Effector memory CD8-positive, alpha-beta T cell (primary cell): ENCODE data around the gene STRIT1.

Experiments
- ATAC-seq: fragments of 150-1000 bp; cut with Tn5 transposase; replicated peaks from 2 replicates; pipeline ENCODE4 v1.10.0; 2021; ENCODE audit warnings: mild to moderate bottlenecking, moderate library complexity
- DNase-seq, 3 experiments: peaks; one replicate each; pipeline ENCODE4 v3.0.0; 2021
- H3K27ac Mint-ChIP-seq, 2 donors: one replicate each; pipeline ENCODE4 v1.8.0; 2022; ENCODE audit warnings: mild to moderate bottlenecking in 2 of 2, mixed read lengths in 2 of 2, moderate library complexity in 2 of 2
- H3K27me3 Mint-ChIP-seq, 2 donors: one replicate each; pipeline ENCODE4 v1.8.0; 2022; ENCODE audit warnings: mixed read lengths in 2 of 2
- H3K36me3 Mint-ChIP-seq: one replicate; pipeline ENCODE4 v1.8.0; 2022; ENCODE audit warnings: mild to moderate bottlenecking, moderate library complexity, mixed read lengths; ENCODE audit not compliant: insufficient read depth
- H3K4me1 Mint-ChIP-seq, 2 donors: one replicate each; pipeline ENCODE4 v1.8.0; 2022; ENCODE audit warnings: low read depth in 2 of 2, mixed read lengths in 2 of 2
- H3K4me3 Mint-ChIP-seq, 2 donors: one replicate each; pipeline ENCODE4 v1.8.0; 2022; ENCODE audit warnings: mild to moderate bottlenecking in 2 of 2, mixed read lengths in 2 of 2, moderate library complexity in 2 of 2
- H3K9me3 Mint-ChIP-seq, 2 donors: one replicate each; pipeline ENCODE4 v1.8.0; 2022; ENCODE audit warnings: mixed read lengths in 2 of 2
- total RNA-seq, 9 experiments: gene quantifications; one replicate each; lab custom pipeline; 2026; lab: John Stamatoyannopoulos, UW

STRIT1 gene
- total RNA-seq, result 0 reads per million in 9 experiments

GRCh38 chr3:155293516-155293915, at the start of gene STRIT1:
TSS of gene STRIT1 (minus strand) at chr3:155293683.
- Mint-ChIP-seq H3K9me3 (no peaks in the 10 kb centered on the region), H3K27ac (no peak within 1 kb of the TSS), H3K27me3 (no peaks in the 10 kb centered on the region), H3K4me3 (no peak within 1 kb of the TSS), H3K36me3 (no peaks in the 10 kb centered on the region), H3K4me1 (no peaks in the 10 kb centered on the region)
- DNase-seq (no peak), ATAC-seq (no peak)

GRCh38 chr3:155342344-155342743, 48.9 kb upstream of the STRIT1 start:
- H3K9me3 Mint-ChIP-seq, result no peaks in the 10 kb centered on the region
- H3K4me1 Mint-ChIP-seq, result no peaks in the 10 kb centered on the region
- H3K4me3 Mint-ChIP-seq, result no peak overlapping the region
- no peak for ATAC-seq
- H3K27ac Mint-ChIP-seq, result no peak overlapping the region
- no peaks in the 10 kb centered on the region for H3K36me3 Mint-ChIP-seq
- DNase-seq, result no peak
- no peaks in the 10 kb centered on the region for H3K27me3 Mint-ChIP-seq

GRCh38 chr3:155339052-155339451, 45.6 kb upstream of the STRIT1 start:
- Mint-ChIP-seq H3K4me1 (peaks cover 0 to 3% of the 10 kb centered on the region in 2 donors), H3K4me3 (no peak overlapping the region), H3K9me3 (no peaks in the 10 kb centered on the region)

GRCh38 chr3:155335724-155336354, 42.4 kb upstream of the STRIT1 start:
- no peak overlapping the region for H3K4me3 Mint-ChIP-seq
- H3K9me3 Mint-ChIP-seq, result no peaks in the 10 kb centered on the region
- H3K4me1 Mint-ChIP-seq, result peaks cover 0 to 3% of the 10 kb centered on the region in 2 donors
- H3K27me3 Mint-ChIP-seq, result no peaks in the 10 kb centered on the region
- DNase-seq (no peak), ATAC-seq (no peak)
- no peaks in the 10 kb centered on the region for H3K36me3 Mint-ChIP-seq
- H3K27ac Mint-ChIP-seq, result no peak overlapping the region

More at GRCh38 chr3:155339052-155339451, 45.6 kb upstream of the STRIT1 start:
- Mint-ChIP-seq H3K27me3 (no peaks in the 10 kb centered on the region), H3K36me3 (no peaks in the 10 kb centered on the region), H3K27ac (no peak overlapping the region)
- ATAC-seq (no peak), DNase-seq (no peak)

GRCh38 chr3:155334914-155335723, 41.6 kb upstream of the STRIT1 start:
- Mint-ChIP-seq H3K27me3 (no peaks in the 10 kb centered on the region), H3K36me3 (no peaks in the 10 kb centered on the region), H3K4me1 (peaks cover 0 to 3% of the 10 kb centered on the region in 2 donors), H3K27ac (no peak overlapping the region), H3K9me3 (no peaks in the 10 kb centered on the region), H3K4me3 (no peak overlapping the region)
- ATAC-seq, result no peak
- DNase-seq, result no peak

- no peak overlapping the region for H3K27ac Mint-ChIP-seq
- DNase-seq, result no peak
Observed at GRCh38 chr3:155334215-155334913, 40.9 kb upstream of the STRIT1 start.

GRCh38 chr3:155332716-155333115, 39.2 kb upstream of the STRIT1 start:
- Mint-ChIP-seq H3K4me3 (no peak overlapping the region), H3K36me3 (no peaks in the 10 kb centered on the region), H3K27ac (no peak overlapping the region), H3K9me3 (no peaks in the 10 kb centered on the region), H3K27me3 (no peaks in the 10 kb centered on the region), H3K4me1 (peaks cover 0 to 3% of the 10 kb centered on the region in 2 donors)
- ATAC-seq (no peak), DNase-seq (no peak)

More at GRCh38 chr3:155334215-155334913, 40.9 kb upstream of the STRIT1 start:
- H3K4me3 Mint-ChIP-seq, result no peak overlapping the region
- no peaks in the 10 kb centered on the region for H3K27me3 Mint-ChIP-seq
- H3K9me3 Mint-ChIP-seq, result no peaks in the 10 kb centered on the region
- H3K4me1 Mint-ChIP-seq, result peaks cover 0 to 3% of the 10 kb centered on the region in 2 donors
- H3K36me3 Mint-ChIP-seq, result no peaks in the 10 kb centered on the region
- ATAC-seq, result no peak

- Mint-ChIP-seq H3K9me3 (no peaks in the 10 kb centered on the region), H3K27ac (no peak overlapping the region), H3K27me3 (no peaks in the 10 kb centered on the region), H3K4me1 (peaks cover 0 to 3% of the 10 kb centered on the region in 2 donors), H3K36me3 (no peaks in the 10 kb centered on the region), H3K4me3 (no peak overlapping the region)
- DNase-seq, result no peak
- no peak for ATAC-seq
Observed at GRCh38 chr3:155331078-155331477, 37.6 kb upstream of the STRIT1 start.

GRCh38 chr3:155330370-155330769, 36.9 kb upstream of the STRIT1 start:
- Mint-ChIP-seq H3K27me3 (no peaks in the 10 kb centered on the region), H3K9me3 (no peaks in the 10 kb centered on the region), H3K4me1 (peaks cover 0 to 1% of the 10 kb centered on the region in 2 donors), H3K4me3 (no peak overlapping the region), H3K27ac (no peak overlapping the region), H3K36me3 (no peaks in the 10 kb centered on the region)
- no peak for DNase-seq
- no peak for ATAC-seq

GRCh38 chr3:155329513-155330048, 36.1 kb upstream of the STRIT1 start:
- Mint-ChIP-seq H3K36me3 (no peaks in the 10 kb centered on the region), H3K27me3 (no peaks in the 10 kb centered on the region), H3K4me1 (no peaks in the 10 kb centered on the region), H3K27ac (no peak overlapping the region), H3K4me3 (no peak overlapping the region), H3K9me3 (no peaks in the 10 kb centered on the region)
- ATAC-seq (no peak), DNase-seq (no peak)

- Mint-ChIP-seq H3K27ac (no peak overlapping the region), H3K27me3 (no peaks in the 10 kb centered on the region), H3K9me3 (no peaks in the 10 kb centered on the region), H3K4me1 (no peaks in the 10 kb centered on the region), H3K4me3 (no peak overlapping the region), H3K36me3 (no peaks in the 10 kb centered on the region)
- DNase-seq (no peak), ATAC-seq (no peak)
Observed at GRCh38 chr3:155327871-155328270, 34.4 kb upstream of the STRIT1 start.

- H3K27ac Mint-ChIP-seq, result no peak overlapping the region
- H3K27me3 Mint-ChIP-seq, result no peaks in the 10 kb centered on the region
- H3K4me3 Mint-ChIP-seq, result no peak overlapping the region
- no peaks in the 10 kb centered on the region for H3K36me3 Mint-ChIP-seq
- ATAC-seq, result no peak
- no peaks in the 10 kb centered on the region for H3K4me1 Mint-ChIP-seq
- H3K9me3 Mint-ChIP-seq, result no peaks in the 10 kb centered on the region
- DNase-seq, result no peak
Observed at GRCh38 chr3:155327430-155327829, 33.9 kb upstream of the STRIT1 start.

GRCh38 chr3:155326901-155327300, 33.4 kb upstream of the STRIT1 start:
- no peak overlapping the region for H3K27ac Mint-ChIP-seq
- no peak for ATAC-seq
- H3K9me3 Mint-ChIP-seq, result no peaks in the 10 kb centered on the region
- no peaks in the 10 kb centered on the region for H3K4me1 Mint-ChIP-seq
- no peak for DNase-seq
- no peaks in the 10 kb centered on the region for H3K36me3 Mint-ChIP-seq
- H3K27me3 Mint-ChIP-seq, result no peaks in the 10 kb centered on the region
- H3K4me3 Mint-ChIP-seq, result no peak overlapping the region
